A549 treated with CORT108297 at 1 μM for 4 hours (cell line): ENCODE data around the gene P2RY13. TPM values are rescaled to one million over a fixed set of nuclear protein-coding genes. Genes with fewer than 3 reads are reported as not detected.

Source experiments
- total RNA-seq: library from RNA; stranded (reverse); fragments of 200-300 nt; extraction: Qiagen RNA extraction; gene quantifications from 5 replicates; pipeline ENCODE4 v1.2.3, GENCODE V29; 2022

Gene P2RY13
- total RNA-seq: not detected in 5 replicates

DNA sequence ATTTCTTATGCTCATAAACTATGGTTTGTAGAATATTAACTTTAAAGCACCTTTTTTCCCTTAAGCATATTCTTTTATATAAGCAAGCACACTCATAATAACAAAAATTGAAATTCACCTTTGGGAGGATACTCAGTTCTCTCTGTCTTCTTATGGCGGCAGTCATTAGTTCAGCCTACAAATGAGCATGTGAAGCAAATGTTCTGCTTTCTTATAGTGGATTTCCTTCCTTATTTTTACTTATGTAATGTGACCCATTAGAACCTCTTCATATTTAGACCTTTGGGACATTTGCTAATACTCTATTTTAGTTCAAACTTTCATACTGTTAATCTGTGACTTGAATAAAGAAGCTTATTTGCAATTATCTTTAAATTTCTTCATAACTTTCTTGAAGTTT, at the start of gene P2RY13:
TSS of gene P2RY13 (minus strand) at position 187 of the 400 bp plus-strand sequence. CDS start at position 166, 21 bp downstream.

DNA sequence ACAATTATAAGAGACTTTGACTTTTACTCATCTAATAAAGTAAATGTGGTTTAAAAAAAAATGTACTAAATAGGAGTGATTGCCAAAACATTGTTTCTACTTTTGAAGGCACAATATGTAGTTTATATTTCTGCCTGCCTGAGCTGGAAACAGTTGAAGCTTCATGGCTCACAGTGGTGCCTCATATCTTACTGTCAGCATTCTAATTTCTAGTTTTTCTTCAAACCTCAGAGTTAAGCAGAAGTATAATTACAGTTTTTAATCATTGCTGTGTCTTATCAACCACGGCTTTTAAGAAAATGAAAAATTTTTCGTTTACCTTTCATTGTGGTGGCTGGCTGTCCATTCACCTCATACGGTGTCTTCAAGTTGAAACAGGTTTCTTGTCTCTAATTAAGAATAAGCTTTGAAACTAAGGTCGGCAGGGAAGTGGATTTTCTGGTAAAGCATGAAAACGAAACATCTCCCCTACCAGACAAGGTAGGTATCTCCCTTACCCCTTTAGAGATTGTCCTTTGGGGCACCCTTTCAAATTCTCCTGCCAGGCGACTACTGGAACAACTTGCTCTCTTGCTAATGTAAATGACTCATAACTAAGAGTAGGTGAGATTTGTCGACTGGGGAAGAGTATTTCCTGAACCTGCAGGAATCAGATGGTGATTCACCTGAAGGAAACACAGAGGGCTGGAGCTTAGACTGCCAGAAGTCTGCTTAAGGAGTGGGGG, 12.9 kb downstream of the P2RY13 start, which contains the start of gene GPR87:
TSS of gene GPR87 (minus strand) at position 554 of the 725 bp plus-strand sequence. CDS start 16,720 bp downstream, outside the sequence.

DNA sequence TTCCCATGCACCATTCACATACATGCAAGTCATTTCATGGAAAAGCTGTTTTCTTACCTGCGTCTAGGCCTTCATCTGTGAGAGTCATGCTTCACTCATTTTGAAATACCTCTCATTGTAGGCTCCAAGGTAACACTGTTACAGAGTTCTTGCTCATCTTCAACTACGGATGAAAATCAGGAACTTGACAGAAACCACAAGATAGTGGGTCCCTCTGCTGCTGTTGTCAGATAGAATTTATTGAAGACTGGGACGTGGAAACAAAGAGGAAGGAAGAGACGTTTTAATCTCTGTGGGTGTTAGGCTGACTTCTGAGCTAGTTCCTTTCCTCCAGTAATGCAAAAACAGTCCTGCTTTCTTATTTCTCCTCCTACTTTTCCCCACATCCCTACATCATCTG, 51.1 kb downstream of the P2RY13 start, which contains the start of gene P2RY14:
TSS of gene P2RY14 (minus strand) at position 313 of the 400 bp plus-strand sequence. CDS start 64,226 bp downstream, outside the sequence.

Other genes with a start within 250 kb of the P2RY13 start
- gene MED12L, start 243.9 kb downstream of the P2RY13 start, total RNA-seq: 0.18 to 0.67 TPM (median 0.39 TPM) in 5 replicates
- gene GPR171, start 126.3 kb downstream of the P2RY13 start, total RNA-seq: not detected in 5 replicates
- not detected in 5 replicates for gene P2RY14, start 51.0 kb downstream of the P2RY13 start, total RNA-seq
- gene GPR87, start 12.7 kb downstream of the P2RY13 start, total RNA-seq: 1.4 to 1.8 TPM (median 1.7 TPM) in 5 replicates
- not detected in 5 replicates for gene P2RY12, start 55.2 kb upstream of the P2RY13 start, total RNA-seq
- 0.35 to 0.78 TPM (median 0.53 TPM) in 5 replicates for gene IGSF10, start 131.5 kb upstream of the P2RY13 start, total RNA-seq